HG03558 (cell line): ENCODE measurements around the gene TOR4A.

Experiments
- ATAC-seq: cut with Tn5 transposase; IDR thresholded peaks from one replicate; pipeline ENCODE4 v1.9.1; 2021; ENCODE audit warnings: moderate number of reproducible peaks; ENCODE audit not compliant: unreplicated experiment; ENCODE audit errors: extremely low read depth

Gene TOR4A

DNA sequence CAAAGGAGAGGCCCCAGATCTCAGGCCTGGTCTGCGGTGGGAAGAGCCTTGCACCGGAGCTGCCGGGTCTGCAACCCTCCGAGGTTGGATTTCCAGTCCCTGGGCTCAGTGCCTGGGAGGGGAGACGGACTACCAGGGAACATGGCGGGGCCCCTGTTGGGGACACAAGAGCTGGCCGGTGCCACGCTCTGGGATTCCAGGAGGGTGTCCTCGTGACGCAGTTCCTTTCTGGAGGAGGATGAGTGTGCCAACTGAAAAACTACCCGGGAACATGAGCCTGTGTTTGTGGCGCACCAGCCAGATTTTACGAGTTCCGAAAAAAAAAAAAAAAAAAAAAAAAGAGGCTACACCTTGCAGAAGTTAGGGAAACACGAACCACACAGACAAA, 15.6 kb downstream of the TOR4A start:
- ATAC-seq, result no peak

DNA sequence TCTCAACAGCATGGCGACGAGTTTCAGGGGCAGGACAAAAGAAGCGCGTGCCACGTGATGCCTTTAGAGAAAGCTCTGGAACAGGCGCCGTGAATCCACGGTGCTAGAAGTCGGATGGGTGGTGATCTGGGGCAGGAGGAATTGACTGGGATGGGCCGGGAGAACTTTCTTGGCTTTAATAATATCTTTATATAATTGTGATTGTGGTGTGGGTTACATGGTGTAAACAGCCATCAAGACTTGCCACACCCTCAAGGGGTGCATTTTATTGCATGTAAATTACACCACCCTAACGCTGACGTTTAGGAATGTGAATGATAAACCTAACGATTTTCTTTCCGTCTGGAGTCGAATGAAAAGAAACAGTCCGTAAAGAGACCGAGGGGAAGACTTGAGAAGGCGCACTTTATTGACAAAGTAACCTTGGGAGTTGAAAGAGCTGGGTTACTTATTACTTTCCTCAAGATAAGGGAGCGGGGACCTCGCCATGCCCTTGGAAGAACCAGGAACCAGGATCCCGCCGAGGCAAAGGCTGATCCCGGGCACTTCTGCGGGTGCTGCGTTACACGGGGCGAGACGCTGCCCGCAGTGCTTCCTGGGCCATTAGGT, 16.1 kb downstream of the TOR4A start:
- ATAC-seq, result no peak

GRCh38 chr9:137294091-137294680, 16.7 kb downstream of the TOR4A start:
- no peak for ATAC-seq

DNA sequence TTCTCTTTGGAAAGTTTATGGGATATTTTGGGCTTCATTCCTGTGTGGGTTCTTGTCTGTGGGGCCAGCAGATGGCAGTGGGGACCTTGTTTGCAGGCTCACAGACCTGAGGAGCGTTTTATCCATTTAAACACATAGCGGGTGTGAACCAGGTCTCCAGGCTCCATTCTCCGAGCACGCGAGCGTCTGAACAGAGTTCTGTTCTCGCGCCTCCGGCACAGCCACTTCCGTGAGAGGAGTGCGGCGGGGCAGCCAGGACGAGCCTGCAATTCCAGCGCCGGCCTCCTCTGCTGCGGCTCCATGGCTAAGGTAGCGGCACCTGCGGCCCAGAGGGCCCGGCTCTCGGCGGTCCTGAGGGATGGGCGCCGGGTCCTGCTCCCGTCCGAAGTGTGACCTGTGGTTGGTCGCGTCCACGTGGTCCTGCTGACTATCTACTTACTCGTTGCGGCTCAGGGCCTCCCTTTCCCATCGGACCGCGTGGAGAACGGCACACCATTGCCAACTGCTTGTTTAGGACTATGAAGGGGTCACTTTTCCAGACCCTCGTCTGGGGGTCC, 17.2 kb downstream of the TOR4A start:
- no peak for ATAC-seq

DNA sequence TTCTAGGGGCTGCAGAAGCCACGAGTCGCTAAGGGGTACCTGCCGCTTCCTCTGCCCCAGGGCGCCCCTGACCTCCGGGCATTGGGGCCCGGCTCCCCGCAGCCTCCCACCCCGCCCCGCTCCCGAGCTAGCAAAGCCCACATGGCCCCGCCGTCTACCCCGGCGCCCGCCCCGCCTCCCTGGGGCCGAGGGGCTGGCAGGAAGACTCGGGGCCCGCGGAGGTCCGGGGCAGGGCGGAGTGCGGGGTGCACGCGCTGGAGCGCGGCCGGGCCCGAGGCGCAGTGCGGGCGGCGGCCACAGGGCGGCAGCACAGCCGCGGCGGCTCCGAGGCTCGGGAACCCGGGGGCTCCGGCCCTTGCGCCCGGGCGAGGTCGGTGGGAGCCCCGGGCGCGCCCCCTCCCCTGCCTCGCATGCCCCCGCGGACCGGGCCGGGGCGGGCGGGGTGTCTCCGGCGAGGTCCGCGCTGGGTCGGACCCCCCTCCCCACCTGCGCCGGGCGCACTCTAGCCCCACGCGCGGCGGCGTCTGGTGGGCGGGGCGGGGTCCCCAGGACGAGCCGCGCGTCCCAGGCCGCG, 17.8 kb downstream of the TOR4A start:
- ATAC-seq, result no peak

DNA sequence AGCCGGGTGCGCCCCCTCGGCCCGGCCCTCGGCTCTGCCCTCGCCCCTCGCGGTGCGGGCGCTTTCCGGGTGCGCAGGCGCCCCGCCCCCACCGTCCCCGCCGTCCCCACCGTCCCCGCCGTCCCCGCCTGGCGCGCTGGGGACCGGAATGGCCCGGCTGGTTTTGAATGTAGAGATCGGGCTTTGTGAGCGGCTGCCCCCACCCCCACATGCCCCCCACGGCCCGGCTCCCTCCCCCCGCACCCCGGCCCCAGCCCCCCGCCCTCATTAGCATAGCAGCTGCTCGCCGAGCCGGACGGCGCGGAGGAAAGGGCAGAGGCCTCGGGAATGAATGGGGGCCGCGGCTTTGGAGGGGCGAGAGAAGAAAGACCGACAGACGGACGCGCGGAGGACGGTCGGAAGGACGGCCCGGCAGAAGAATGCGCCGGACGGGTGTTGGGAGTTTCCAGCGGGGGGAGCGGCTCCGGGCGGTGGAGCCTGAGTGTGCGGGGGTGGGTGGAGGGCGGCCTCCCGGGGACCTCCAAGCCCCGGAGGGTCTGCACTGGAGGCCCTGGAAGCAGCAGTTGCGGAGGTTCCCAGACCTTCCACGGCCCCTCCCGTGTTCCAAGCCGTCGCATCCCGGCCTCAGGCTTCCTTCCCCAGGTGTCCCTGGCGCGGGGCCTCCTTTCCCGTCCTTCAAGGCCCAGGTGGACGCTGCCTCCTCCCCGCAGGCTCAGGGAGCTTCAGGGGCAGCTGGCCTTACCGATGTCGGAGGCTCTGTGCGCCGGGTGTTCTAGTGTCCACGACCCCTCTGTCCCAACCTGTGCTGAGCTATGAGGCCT, 18.5 kb downstream of the TOR4A start:
- ATAC-seq, result no peak

- no peak for ATAC-seq
These were observed 19.4 kb downstream of the TOR4A start for GRCh38 chr9:137296670-137297664.

- no peak for ATAC-seq
These were observed 20.4 kb downstream of the TOR4A start for GRCh38 chr9:137297966-137298365.

- ATAC-seq, result no peak
These were observed 21.1 kb downstream of the TOR4A start for GRCh38 chr9:137298401-137299202.

GRCh38 chr9:137299203-137299565, 21.7 kb downstream of the TOR4A start:
- no peak for ATAC-seq

DNA sequence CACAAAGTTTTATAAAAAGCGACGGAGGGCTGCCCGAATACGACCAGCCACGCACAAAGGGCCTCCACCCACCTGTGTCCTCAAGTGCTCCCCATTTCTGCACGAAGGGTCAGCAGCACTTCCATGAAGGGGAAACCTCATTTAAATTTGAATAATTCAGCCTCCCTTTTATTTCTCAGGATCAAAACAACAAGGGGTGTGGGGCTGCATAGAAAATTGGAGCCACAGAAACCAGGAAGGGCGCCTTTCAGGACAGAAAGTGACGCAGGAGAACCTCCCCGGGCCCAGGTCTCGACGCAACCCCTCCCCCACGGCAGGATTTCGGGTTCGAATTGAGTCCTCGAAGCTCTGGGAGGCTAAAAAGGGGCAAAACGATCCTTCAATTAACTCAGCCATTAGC, 22.4 kb downstream of the TOR4A start:
- ATAC-seq, result no peak

DNA sequence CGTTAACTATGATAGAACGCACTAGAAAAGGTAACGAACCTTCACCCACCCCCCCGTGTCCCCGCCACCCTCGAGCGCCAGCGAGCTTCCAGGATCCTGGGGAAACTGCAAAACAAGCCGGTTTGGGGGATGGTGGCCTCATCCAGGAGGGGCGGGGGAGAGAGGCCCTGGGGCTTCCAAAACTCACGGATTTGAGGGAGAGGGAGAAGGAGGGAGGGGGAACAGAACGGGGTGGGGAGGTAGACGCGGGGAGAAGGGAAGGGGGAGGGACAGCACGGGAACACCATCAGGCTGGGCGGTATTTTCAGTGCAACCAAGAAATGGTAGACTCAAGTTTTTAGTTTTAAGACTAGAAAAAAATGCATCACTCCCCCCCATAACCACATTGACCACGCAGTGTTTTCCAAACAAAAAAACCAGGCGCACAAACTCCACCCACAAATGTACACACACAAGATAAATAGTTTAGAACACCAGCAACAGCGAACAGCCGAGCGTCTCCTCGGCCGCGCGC, 23.1 kb downstream of the TOR4A start:
- no peak for ATAC-seq

DNA sequence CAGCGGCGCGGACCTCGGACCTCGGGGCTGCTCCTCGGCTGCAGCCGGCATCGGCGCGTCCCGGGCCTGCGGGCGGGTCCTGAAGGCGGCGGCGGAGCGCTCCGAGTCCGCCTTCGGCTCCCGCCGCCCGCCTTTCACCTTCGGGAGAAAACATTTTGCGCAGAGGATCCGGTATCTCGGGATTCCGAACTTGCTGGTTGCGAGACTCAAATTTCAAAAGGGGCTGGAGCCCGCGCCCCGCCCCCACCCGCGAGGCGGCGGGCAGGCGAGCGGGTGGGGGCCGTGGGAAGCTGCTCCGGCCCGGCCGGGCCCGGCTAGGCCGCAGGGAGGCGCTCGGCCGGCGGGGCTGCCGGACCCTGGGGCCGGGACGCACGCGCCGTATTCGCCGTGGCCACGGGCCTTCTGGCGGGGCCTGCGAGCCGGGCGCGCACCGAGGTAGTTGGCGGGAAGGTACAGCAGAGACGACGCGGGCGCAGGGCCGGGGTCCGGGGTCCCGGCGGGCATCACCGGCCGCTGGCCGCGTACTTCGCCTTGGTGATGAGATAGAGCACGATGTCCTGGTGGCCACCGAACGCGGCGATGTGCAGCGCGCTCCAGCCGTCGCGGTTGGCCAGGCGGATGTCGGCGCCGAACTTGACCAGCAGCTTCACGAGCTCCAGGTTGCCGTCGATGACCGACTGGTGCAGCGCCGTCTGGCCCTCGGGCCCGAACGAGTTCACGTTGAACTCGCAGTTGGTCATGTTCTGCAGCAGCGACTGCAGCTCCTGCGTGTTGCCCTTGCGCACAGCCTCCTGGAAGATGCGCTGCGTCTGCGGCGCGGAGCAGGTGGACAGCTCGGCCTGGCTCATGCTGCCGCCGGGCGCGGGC, 23.8 kb downstream of the TOR4A start:
- ATAC-seq, result no peak

DNA sequence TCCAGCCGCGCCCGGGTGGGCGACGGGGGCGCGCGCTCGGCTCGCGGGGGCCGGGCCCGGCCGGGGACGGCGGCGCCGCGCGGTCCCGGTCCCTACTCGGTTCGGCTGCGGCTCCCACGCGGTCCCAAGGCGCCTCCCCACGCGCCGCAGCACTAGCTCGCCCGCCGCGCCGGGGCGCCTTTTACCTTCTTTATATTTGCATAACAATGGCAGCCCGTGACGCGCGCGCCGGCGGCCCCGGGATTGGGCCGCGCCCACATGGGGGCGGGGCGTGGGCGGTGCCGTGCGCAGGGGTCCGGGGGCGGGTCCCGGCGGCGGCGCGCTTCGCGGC, 24.6 kb downstream of the TOR4A start, which contains the start of gene NRARP:
NRARP (minus strand) TSS at position 154 of the 331 bp plus-strand sequence. CDS start 343 bp downstream, outside the sequence.
- ATAC-seq, result peak; percentile 51

DNA sequence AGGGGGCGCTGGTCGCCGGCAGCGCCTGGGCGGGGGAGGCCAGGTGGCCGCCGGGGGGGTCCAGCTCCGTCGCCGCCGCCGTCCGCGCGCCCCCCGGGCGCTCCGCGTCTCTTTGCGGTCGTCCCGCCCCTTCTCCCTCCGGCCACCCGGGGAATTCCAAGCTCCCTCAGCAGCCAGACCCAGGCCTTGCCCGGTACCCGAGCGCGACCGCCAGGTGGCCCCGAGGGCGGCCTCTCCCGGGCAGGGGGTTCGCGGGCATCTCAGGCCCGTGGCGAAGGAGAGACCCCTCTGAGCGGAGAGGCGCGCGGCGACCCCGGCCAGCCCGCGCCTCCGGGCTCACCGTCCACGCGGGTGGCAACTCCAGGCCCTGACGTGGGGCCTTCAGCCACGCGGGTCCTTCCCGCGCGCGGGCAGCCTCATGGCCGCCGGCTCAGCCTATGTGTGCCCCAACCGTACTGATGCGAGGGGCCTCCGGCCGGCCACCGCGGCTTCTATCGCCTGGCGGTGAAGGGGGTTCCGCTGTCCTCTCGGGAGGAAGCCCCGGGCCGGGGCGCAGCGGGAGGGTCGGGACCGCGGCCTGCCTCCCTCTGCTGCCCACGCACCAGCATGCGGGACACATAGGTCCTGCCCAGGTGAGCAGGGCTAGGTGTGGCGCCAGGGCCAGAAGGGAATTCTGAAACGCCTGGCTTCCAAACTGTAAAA, 25.1 kb downstream of the TOR4A start:
- peak; percentile 34 for ATAC-seq

DNA sequence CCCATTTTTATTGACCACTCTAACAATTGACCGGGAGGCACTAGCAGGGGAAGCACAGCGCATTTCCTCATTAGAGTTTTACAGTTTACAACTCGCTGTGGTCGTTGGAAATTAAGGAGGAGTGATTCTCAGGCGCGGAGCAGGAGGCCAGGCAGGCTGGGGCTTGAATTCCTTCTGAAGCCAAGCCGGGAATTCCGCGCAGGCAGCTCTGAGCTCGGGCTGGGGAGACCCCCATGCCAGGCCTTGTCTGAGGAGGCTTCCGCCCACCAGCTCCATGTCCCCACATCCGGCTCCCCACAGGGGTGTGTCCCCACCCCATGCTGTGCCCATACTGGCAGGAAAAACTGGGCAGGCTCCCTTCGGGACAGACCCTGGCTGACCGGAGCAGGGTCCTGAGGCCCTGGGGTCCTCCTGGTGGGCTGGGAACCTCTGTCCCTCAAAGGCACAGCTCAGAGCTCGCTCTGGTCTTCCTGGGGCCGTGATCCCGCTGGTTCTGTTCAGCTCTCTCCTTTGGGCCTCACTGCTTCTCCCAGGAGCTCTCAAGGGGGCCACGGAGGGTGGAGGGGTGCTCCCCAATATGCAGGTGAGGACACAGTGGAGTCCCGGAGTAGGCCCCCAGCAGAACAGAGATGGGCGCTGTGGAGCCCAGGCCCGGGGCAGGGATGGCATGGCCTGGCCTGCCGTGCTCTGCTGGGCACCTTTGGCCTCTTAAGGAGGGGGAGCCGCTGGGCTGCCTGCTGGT, 25.8 kb downstream of the TOR4A start:
- ATAC-seq, result no peak
